Stomach (tissue), 9 donors: Measurements from ENCODE around the gene GALR3. TPM values are rescaled to one million over a fixed set of nuclear protein-coding genes. Genes with fewer than 3 reads are reported as not detected.

Source experiments
- DNase-seq, 2 donors: peaks; one replicate each; pipeline versions ENCODE4 v3.0.0 to v3.0.0-alpha.2; 2013 to 2019
- H3K27ac ChIP-seq, 5 donors: fragments of 200-600 bp in 4 of 5; sonication (generic) in 4 of 5; one replicate each; pipeline ENCODE4 v1.5.1; 2013 to 2019; ENCODE audit warnings: mild to moderate bottlenecking in 1 of 5, moderate library complexity in 1 of 5
- H3K27me3 ChIP-seq, 3 donors: fragments of 200-600 bp; sonication (generic); one replicate each; pipeline ENCODE4 v1.5.1; 2017 to 2019; ENCODE audit warnings: mixed run types in 1 of 3
- H3K36me3 ChIP-seq, 4 donors: fragments of 200-600 bp; sonication (generic); 1 replicate in 3 of 4; 2 replicates in 1 of 4; pipeline ENCODE4 v1.5.1; 2016 to 2019
- H3K4me1 ChIP-seq, 4 donors: fragments of 200-600 bp; sonication (generic); one replicate each; pipeline ENCODE4 v1.5.1; 2016 to 2019
- H3K4me3 ChIP-seq, 4 donors: fragments of 200-600 bp; sonication (generic) in 3 of 4; one replicate each; pipeline ENCODE4 v1.5.1; 2016 to 2019; ENCODE audit warnings: mild to moderate bottlenecking in 1 of 4
- H3K9me3 ChIP-seq, 4 donors: fragments of 200-600 bp; sonication (generic); one replicate each; pipeline ENCODE4 v1.5.1; 2016 to 2019
- CTCF ChIP-seq, 7 experiments: fragments of 450-650 bp in 4 of 7; fragments of 200-600 bp in 3 of 7; sonication (generic) in 3 of 7; IDR thresholded peaks; one replicate each; pipeline ENCODE4 v1.5.1; 2016 to 2019; ENCODE audit warnings: antibody characterized with exemption in 7 of 7, control low read depth in 2 of 7, mild to moderate bottlenecking in 1 of 7
- EP300 ChIP-seq: sonication (generic); formaldehyde crosslinking; IDR thresholded peaks from one replicate; pipeline ENCODE4 v1.6.1; 2017; ENCODE audit warnings: antibody characterized with exemption
- POLR2A ChIP-seq, 4 donors: fragments of 450-650 bp; IDR thresholded peaks; one replicate each; pipeline ENCODE4 v1.6.1; 2016; ENCODE audit warnings: antibody characterized with exemption in 4 of 4, control low read depth in 2 of 4, mild to moderate bottlenecking in 1 of 4, moderate library complexity in 1 of 4
- POLR2AphosphoS5 ChIP-seq, 3 donors: sonication (generic); formaldehyde crosslinking; IDR thresholded peaks; one replicate each; pipeline ENCODE4 v1.6.1; 2016; ENCODE audit warnings: antibody characterized with exemption in 3 of 3
- WGBS, 5 donors: extraction: QIAGEN DNeasy Blood & Tissue Kit in 3 of 5; methylation state at CpG; one replicate each; pipeline versions ENCODE4 v1.1.5 to v1.1.7; 2013 to 2018; 5-methylcytosine and 5-hydroxymethylcytosine counted together
- intact Hi-C: fragments of 100-400 bp; cut with DNase I; formaldehyde crosslinking; loops from one replicate; pipeline ENCODE4 v1.15.1; 2023; ENCODE audit warnings: low total_unique reads
- polyA plus RNA-seq, 3 donors: library from polyadenylated mRNA; stranded (reverse); fragments of 200-250 nt; gene quantifications; one replicate each; pipeline ENCODE4 v1.2.3, GENCODE V29; 2013
- total RNA-seq, 5 donors: library from RNA; depleted of rRNA; stranded (reverse); fragments of >200 nt; gene quantifications; one replicate each; pipeline versions ENCODE4 v1.1.0 to v1.2.3, GENCODE V29; 2014 to 2016
- donor health status: healthy with polysubstance abuse.
- donor health status: Bipolar disorder and iron deficiency.
- donor health status: healthy.

Gene GALR3
- total and polyA plus RNA-seq, 8 donors: not detected

DNA sequence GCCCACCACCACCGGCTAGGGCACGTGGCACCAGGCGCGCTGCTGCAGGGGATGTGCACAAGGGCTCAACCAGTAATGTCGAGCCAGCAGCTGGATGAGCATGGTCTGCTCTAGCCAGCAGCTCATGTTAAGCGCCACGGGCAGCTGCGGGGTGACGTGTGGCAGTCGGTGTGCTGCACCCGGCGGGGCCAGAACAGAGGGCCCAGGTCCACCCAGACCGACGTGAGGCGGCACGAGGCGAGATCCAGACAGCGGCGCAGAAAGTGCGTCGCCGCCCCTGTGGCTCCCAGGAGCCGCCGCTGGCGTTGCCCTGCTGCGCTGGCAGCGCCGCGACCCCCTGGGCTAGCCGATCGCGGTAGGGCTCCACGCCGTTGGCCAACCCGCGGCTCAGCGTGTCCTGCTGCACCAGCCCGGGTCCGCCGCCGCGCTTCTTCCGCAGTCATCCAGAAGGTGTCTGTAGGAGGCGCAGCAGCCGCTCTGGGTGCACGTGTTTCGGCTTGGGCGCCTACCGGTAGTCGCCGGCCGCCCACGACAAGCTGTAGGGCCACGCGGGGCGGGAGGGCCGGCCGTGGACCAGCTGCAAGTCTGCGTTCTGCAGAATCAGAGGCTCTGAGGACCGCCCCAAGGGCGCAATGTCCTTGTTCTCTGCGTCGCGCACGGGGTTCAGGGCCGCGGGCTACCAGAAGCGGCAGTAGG lies 4.6 kb upstream of the GALR3 start:
- Histone ChIP-seq H3K36me3 (peaks cover 0 to 32% (median 28%) of the 10 kb centered on the region in 4 donors), H3K27ac (no peak overlapping the region), H3K4me1 (peaks cover 15 to 24% (median 20%) of the 10 kb centered on the region in 4 donors), H3K27me3 (peaks cover 6 to 58% (median 36%) of the 10 kb centered on the region in 3 donors), H3K4me3 (peak overlapping the region; percentile 27 to 54 (median 44)), H3K9me3 (no peaks in the 10 kb centered on the region)
- peak; percentile 71 to 83 for DNase-seq
- intact Hi-C loops: loop anchor here (5.0 to 10.0 kb wide), 2 partner anchors 44 to 146 kb away; no protein-coding TSS in a partner anchor
- no peak for TF ChIP-seq EP300
- peak in 3 of 7 experiments; percentile 15 to 31 (median 20) for TF ChIP-seq CTCF (IDR thresholded peaks at IDR 0.05)
- WGBS, 5 donors: 0 to 6% (median 2%) methylated on average over 25 to 68 of the region's 68 CpGs

GRCh38 chr22:37819105-37819433 lies 4.1 kb upstream of the GALR3 start:
- intact Hi-C loops: loop anchor here (5.0 to 10.0 kb wide), 2 partner anchors 43 to 146 kb away; no protein-coding TSS in a partner anchor
- Histone ChIP-seq H3K9me3 (no peaks in the 10 kb centered on the region), H3K4me1 (peaks cover 15 to 24% (median 20%) of the 10 kb centered on the region in 4 donors), H3K4me3 (peak overlapping the region; percentile 27 to 54 (median 44)), H3K27ac (no peak overlapping the region), H3K27me3 (peaks cover 6 to 63% (median 41%) of the 10 kb centered on the region in 3 donors), H3K36me3 (peaks cover 0 to 27% (median 23%) of the 10 kb centered on the region in 4 donors)
- no peak for DNase-seq
- TF ChIP-seq POLR2AphosphoS5 (IDR thresholded peaks at IDR 0.05) (no peak), EP300 (no peak), CTCF (IDR thresholded peaks at IDR 0.05) (no peak)
- 18 to 31% (median 23%) methylated on average over 12 to 14 of the region's 14 CpGs for WGBS, 5 donors

DNA sequence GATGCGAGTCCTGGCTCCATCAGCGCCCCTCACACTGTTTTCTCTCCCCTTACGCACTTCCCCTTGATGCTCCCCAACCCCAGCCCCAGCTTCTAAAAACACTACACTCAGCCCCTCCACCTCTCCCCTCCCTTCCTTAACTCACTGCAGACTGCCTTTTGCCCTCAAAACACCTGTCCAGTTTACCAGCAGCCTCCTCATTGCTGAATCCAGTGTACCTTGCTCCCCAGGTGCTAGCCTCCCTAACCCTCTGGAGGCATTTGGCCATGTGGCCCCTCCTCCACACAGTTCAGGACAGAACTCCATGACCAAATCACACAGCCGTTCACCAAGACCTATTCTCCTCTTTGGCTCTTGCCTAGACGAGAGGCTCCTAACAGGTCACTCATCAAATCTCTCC lies 2.8 kb upstream of the GALR3 start:
- WGBS, 5 donors: 86 to 90% (median 89%) methylated on average over 5 of the region's 5 CpGs
- H3K27me3 ChIP-seq: peaks cover 6 to 75% (median 48%) of the 10 kb centered on the region in 3 donors
- no peaks in the 10 kb centered on the region for H3K9me3 ChIP-seq
- H3K4me3 ChIP-seq: no peak overlapping the region
- peaks cover 0 to 14% (median 10%) of the 10 kb centered on the region in 4 donors for H3K36me3 ChIP-seq
- DNase-seq: no peak
- peaks cover 21 to 36% (median 31%) of the 10 kb centered on the region in 4 donors for H3K4me1 ChIP-seq
- intact Hi-C loops: no loop called here
- TF ChIP-seq CTCF (IDR thresholded peaks at IDR 0.05): no peak
- TF ChIP-seq EP300: no peak
- no peak for TF ChIP-seq POLR2AphosphoS5 (IDR thresholded peaks at IDR 0.05)
- TF ChIP-seq POLR2A (IDR thresholded peaks at IDR 0.05): no peak
- no peak overlapping the region for H3K27ac ChIP-seq

DNA sequence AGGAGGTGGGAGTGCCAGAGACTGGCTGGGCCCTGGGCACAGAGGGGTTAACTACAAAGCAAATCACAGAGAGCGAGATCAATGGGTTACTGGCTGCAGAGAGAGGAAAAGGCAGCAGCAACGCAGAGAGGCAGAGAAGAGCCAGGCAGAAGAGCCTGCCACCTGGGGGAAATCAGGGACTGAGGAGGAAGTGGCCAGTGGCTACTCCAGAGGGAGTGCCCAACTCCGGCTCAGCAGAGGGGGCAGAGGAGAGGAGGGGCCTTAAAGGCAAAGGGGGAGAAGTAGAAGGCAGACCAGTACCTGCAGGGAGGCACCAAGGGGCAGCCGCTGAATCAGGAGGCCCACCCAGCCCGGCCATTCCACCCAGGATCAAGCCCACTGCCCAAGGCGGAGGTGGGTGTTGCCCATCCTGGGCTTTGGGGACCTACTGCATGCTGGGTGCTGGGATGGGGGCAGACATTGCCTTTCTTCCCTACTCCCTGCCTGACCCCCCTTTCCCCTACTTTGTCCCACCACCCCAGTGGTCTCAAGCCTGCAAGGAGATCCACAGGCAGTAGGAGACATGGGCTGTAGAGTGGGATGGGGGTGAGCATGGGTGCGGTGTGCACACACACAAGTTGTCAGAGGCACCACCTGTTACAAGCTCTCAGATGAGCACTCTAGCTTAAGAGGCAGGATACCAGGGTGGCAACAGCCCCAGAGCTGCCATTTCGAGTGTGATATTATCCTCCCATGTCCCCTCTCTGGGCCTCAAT lies 926 bp upstream of the GALR3 start:
- intact Hi-C loops: no loop called here
- no peak for DNase-seq
- Histone ChIP-seq H3K9me3 (no peaks in the 10 kb centered on the region), H3K27ac (no peak overlapping the region), H3K4me1 (peaks cover 21 to 44% (median 36%) of the 10 kb centered on the region in 4 donors), H3K4me3 (no peak overlapping the region), H3K36me3 (no peaks in the 10 kb centered on the region), H3K27me3 (peaks cover 6 to 80% (median 51%) of the 10 kb centered on the region in 3 donors)
- 39 to 55% (median 46%) methylated on average over 6 to 8 of the region's 8 CpGs for WGBS, 5 donors
- TF ChIP-seq CTCF (IDR thresholded peaks at IDR 0.05): no peak
- no peak for TF ChIP-seq POLR2AphosphoS5 (IDR thresholded peaks at IDR 0.05)
- TF ChIP-seq POLR2A (IDR thresholded peaks at IDR 0.05): no peak
- no peak for TF ChIP-seq EP300
